ENCODE measurements around the gene GOLGB1. TPM values are rescaled to one million over a fixed set of nuclear protein-coding genes. Genes with fewer than 3 reads are reported as not detected.

The GOLGB1 gene
- total and polyA plus RNA-seq, 2 experiments from 2014 or later = 32.6 to 54.3 TPM

DNA sequence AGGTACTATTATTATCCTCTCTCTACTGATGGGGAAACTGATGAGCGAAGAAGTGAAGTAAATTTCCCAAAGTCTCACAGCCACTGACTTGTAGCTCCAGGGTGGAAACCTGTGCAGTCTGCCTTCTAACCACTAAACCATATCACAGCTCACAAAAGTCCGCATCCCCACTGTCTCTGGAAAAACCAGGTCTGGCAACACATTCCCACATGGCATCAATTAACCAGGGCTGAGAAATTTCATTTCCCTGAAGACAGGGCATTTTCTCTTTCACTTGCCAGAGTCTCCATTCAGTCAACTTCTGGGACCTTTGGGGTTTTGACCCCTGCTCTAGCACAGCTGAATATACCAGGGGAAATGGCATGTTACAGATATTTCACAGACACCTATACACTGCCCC, 129.8 kb downstream of the GOLGB1 start:
- no peak overlapping the region for H3K4me3 ChIP-seq
- WGBS, 2 experiments (ENCODE audit: low coverage in 1 of 2, low lambda C conversion rate in 2 of 2, missing lambda C conversion rate in 2 of 2) = 32 to 45% methylated on average over 2 of the region's 2 CpGs
- H3K4me1 ChIP-seq (ENCODE audit: insufficient read depth) = no peaks in the 10 kb centered on the region
- no peak overlapping the region for H3K4me2 ChIP-seq (ENCODE audit: unreplicated experiment)
- in situ Hi-C loops (cut with MboI) = no loop called here
- DNase-seq = peak; percentile 3
- no peaks in the 10 kb centered on the region for H3K9me3 ChIP-seq (ENCODE audit: low read depth)
- no peak overlapping the region for H3K27ac ChIP-seq
- TF ChIP-seq EZH2 (IDR thresholded peaks at IDR 0.05; ENCODE audit: insufficient read depth, poor library complexity, severe bottlenecking) (no peak), EZH2phosphoT487 (IDR thresholded peaks at IDR 0.05; ENCODE audit: insufficient read depth, low read depth) (no peak)
- H3F3A ChIP-seq (ENCODE audit: insufficient read depth) = no peaks in the 10 kb centered on the region
- no peak overlapping the region for H2AFZ ChIP-seq
- H3K9ac ChIP-seq = no peak overlapping the region
- H3K27me3 ChIP-seq (replicated peaks; ENCODE audit: insufficient read depth) = peaks cover 8% of the 10 kb centered on the region; the same call in 1 of the 2 replicates
- no peaks in the 10 kb centered on the region for H4K20me1 ChIP-seq (ENCODE audit: insufficient read depth)
- no peaks in the 10 kb centered on the region for H3K36me3 ChIP-seq (ENCODE audit: low read depth)
- no peaks in the 10 kb centered on the region for H3K79me2 ChIP-seq (ENCODE audit: insufficient read depth)
- H3K9me2 ChIP-seq (ENCODE audit: insufficient read depth) = no peaks in the 10 kb centered on the region

Small RNA genes lying within 50 kb of the gene (small RNA-seq; reads per million reads assigned to genes)
- not detected for gene RNU4-62P (ENCODE audit: low read depth, low replicate concordance)

Other genes starting within 250 kb of the GOLGB1 start
- 1.6 and 2.5 TPM in 2 replicates for gene POLQ, start 203.8 kb downstream of the GOLGB1 start, total RNA-seq (2014; rRNA removed; shearing (Covaris generic))
- gene POLQ, start 203.8 kb downstream of the GOLGB1 start, polyA plus RNA-seq (2016; fragmentation: Nextera tagmentation; extraction: Ambion mirVana) = 0.81 and 1.0 TPM in 2 replicates
- not detected in 2 replicates for gene ARGFX, start 181.8 kb downstream of the GOLGB1 start, total RNA-seq (2014; rRNA removed; shearing (Covaris generic))
- gene ARGFX, start 181.8 kb downstream of the GOLGB1 start, polyA plus RNA-seq (2016; fragmentation: Nextera tagmentation; extraction: Ambion mirVana) = not detected in 2 replicates
- gene FBXO40, start 156.4 kb downstream of the GOLGB1 start, total RNA-seq (2014; rRNA removed; shearing (Covaris generic)) = not detected in 2 replicates
- gene FBXO40, start 156.4 kb downstream of the GOLGB1 start, polyA plus RNA-seq (2016; fragmentation: Nextera tagmentation; extraction: Ambion mirVana) = not detected in 2 replicates
- 28.6 and 29.8 TPM in 2 replicates for gene HCLS1, start 88.8 kb downstream of the GOLGB1 start, total RNA-seq (2014; rRNA removed; shearing (Covaris generic))
- 39.0 and 39.2 TPM in 2 replicates for gene HCLS1, start 88.8 kb downstream of the GOLGB1 start, polyA plus RNA-seq (2016; fragmentation: Nextera tagmentation; extraction: Ambion mirVana)
- 9.5 and 13.9 TPM in 2 replicates for gene IQCB1, start 85.3 kb upstream of the GOLGB1 start, total RNA-seq (2014; rRNA removed; shearing (Covaris generic))
- 10.2 and 11.3 TPM in 2 replicates for gene IQCB1, start 85.3 kb upstream of the GOLGB1 start, polyA plus RNA-seq (2016; fragmentation: Nextera tagmentation; extraction: Ambion mirVana)
- 0.65 TPM in 1 of 2 replicates, not detected in the other for gene EAF2, start 85.5 kb upstream of the GOLGB1 start, total RNA-seq (2014; rRNA removed; shearing (Covaris generic))
- 1.0 and 1.1 TPM in 2 replicates for gene EAF2, start 85.5 kb upstream of the GOLGB1 start, polyA plus RNA-seq (2016; fragmentation: Nextera tagmentation; extraction: Ambion mirVana)
- 0.25 TPM in 1 of 2 replicates, not detected in the other for gene SLC15A2, start 144.7 kb upstream of the GOLGB1 start, total RNA-seq (2014; rRNA removed; shearing (Covaris generic))
- gene SLC15A2, start 144.7 kb upstream of the GOLGB1 start, polyA plus RNA-seq (2016; fragmentation: Nextera tagmentation; extraction: Ambion mirVana) = not detected in 2 replicates